Stimulated activated CD4-positive, alpha-beta T cell treated with anti-CD3 and anti-CD28 coated beads, TNF-alpha, amount 100 ng/mL, for 48 hours (primary cell): Measurements from ENCODE around the gene ATRNL1.
"Not testable (repeated sequence)": the region's sequence is repeated elsewhere in the genome, so short reads cannot be mapped to it uniquely, and the experiment has no call there.

Experiments
- DNase-seq, 3 donors: peaks; one replicate each; pipeline ENCODE4 v3.0.0-alpha.2; 2020; ENCODE audit warnings: low read depth in 3 of 3

The ATRNL1 gene

GRCh38 chr10:115207276-115207675 lies 114.1 kb downstream of the ATRNL1 start:
- not testable (repeated sequence) for DNase-seq

DNA sequence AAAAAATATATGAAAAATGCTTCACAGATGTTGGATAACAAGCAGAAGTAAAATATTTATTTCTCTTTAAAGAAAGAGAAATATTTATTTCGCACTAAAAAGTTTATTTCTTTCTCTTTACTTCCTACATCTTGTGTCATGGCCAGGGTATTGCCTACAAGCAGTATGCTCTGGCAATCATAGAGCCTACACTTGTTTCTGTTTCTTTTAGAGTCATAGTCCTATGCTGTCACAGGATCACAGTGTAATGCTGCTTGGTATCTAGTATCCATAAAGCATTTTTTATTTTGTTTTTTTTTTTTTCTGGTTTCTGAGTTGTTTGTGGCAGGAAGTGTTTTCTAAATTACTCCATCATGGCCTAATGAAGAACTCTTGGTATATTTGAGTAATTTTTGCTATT lies 116.0 kb downstream of the ATRNL1 start:
- DNase-seq, result no peak

- no peak for DNase-seq
Observed at GRCh38 chr10:115214829-115215228, 121.7 kb downstream of the ATRNL1 start.

DNA sequence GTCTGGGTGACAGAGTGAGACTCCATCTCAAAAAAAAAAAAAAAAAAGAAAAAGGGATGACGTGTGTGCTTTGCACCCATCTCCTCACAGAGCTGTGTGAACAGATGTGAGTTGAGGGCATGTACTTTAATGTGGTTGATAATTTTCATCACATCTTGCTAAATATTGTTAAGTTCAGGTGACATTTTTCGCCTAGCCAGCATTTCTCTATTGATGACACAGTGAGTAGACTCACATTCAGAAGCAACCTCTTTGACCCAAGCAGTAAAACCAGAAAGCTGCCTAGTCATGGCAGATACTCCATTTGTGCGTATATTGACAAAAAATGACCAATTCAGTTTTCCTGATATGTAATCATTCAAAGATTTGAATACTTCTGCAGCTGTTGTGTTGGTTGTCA lies 126.0 kb downstream of the ATRNL1 start:
- DNase-seq, result no peak

DNA sequence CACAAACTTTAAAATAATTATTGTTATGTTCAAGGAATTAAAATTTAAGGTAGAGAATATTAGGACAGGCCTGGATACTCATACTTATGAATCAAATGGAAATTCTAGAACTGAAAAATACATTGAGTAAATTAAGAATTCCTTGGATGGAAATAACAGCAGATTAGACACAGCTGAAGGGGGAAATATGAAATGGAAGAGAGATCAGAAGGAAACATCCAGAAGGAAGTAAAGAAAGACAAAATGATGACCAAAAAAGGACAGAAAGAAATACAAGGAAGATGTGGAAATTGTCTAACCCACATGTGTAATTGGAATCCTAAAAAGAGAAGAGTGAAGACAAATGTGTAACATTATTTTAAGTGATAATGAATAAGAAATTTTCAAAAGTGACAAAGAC lies 128.9 kb downstream of the ATRNL1 start:
- no peak for DNase-seq

GRCh38 chr10:115239761-115240160 lies 146.6 kb downstream of the ATRNL1 start:
- no peak for DNase-seq

DNA sequence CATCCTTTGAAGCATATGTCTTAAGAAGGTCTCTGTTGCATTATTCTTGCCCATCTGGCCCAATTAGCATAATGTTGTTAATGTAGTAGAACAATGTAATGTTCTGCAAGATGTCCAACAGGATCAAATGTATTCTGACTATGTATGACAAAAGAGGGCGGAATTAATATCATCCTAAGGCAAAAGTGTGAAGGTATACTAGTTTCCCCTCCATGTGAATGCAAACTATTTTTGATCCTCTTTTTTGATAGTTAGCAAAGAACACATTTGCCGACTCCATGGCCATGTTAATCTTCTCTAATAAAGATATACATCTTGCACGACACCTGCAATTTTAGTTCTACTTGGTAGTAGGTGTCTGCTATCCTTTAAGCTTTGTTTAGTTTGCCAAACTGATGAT lies 157.6 kb downstream of the ATRNL1 start:
- DNase-seq, result no peak

DNA sequence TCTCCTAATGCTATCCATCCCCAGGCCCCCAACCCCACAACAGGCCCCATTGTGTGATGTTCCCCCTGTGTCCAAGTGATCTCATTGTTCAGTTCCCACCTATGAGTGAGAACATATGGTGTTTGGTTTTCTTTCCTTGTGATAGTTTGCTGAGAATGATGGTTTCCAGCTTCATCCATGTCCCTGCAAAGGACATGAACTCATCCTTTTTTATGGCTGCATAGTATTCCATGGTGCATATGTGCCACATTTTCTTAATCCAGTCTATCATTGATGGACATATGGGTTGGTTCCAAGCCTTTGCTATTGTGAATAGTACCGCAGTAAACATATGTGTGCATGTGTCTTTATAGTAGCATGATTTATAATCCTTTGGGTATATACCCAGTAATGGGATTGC lies 160.6 kb downstream of the ATRNL1 start:
- DNase-seq, result not testable (repeated sequence)

- DNase-seq, result no peak
Observed at GRCh38 chr10:115272482-115272881, 179.3 kb downstream of the ATRNL1 start.

DNA sequence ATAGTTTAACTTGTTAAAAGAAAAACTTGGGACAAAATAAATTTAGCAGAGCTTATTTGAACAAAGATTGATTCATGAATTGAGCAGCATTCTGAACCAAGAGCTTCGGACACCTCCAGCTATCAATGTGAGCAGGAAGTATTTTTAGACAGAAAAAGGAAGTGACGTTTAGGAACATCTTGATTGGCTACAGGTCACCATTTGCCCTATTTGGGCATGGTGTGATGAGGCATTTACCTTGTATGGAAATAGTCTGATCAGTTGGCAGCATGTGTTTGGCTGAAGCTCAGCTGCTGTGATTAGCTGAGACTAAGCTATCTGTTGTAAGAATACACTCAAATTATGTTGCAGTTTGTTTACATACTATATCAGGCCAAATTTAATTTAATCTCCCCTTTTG lies 185.1 kb downstream of the ATRNL1 start:
- DNase-seq, result no peak

GRCh38 chr10:115295213-115295805 lies 202.1 kb downstream of the ATRNL1 start:
- DNase-seq, result no peak

DNA sequence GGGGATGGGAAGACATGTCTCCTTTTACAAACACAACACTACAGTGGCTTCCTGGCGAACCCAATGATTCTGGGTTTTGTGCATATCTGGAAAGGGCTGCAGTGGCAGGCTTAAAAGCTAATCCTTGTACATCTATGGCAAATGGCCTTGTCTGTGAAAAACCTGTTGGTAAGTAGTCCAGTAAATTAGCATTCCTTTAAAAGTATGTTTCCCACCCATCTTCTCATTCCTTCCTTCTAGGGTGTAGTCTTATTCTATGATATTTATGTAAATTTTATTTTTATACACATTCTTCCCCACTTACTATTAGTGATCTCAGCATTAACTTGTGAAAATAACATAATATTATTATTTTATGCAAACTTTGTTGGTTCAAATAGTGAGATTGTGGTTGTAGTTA lies 206.9 kb downstream of the ATRNL1 start:
- no peak for DNase-seq

GRCh38 chr10:115319669-115320068 lies 226.5 kb downstream of the ATRNL1 start:
- DNase-seq, result not testable (repeated sequence)

- DNase-seq, result no peak
Observed at GRCh38 chr10:115321360-115321759, 228.2 kb downstream of the ATRNL1 start.

DNA sequence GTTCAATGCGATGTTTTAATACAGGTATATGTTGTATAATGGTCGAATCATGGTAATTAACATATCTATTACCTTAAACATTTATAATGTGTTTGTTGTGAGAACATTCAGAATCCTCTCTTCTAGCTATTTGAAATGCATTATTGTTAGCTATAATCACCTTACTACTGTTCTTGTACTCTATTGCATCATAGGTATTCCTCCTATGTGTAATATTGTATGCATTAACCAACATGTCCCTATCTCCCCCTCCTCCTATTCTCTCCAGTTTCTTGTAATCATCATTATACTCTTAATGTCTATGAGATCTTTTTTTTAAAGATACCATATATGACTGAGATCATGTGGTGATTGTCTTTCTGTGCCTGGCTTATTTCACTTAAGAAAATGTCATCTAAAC lies 235.2 kb downstream of the ATRNL1 start:
- no peak for DNase-seq

DNA sequence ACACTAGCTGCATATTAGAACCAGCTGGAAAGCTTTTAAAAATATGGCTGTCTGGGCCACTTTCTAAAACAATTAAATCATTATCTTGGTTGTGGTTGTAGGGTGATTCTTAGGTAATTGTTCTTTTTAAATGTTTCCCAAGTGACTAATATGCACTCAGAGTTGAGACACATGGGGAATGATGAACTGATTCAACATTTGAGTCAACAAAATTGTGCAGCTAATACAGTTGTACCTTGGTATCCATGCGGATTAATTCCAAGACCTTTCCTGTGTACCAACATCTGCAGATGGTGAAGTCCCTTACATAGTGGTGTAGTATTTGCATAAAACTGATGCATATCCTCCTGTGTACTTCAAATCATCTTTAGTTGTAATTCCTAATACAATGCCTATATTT lies 242.2 kb downstream of the ATRNL1 start:
- DNase-seq, result no peak

DNA sequence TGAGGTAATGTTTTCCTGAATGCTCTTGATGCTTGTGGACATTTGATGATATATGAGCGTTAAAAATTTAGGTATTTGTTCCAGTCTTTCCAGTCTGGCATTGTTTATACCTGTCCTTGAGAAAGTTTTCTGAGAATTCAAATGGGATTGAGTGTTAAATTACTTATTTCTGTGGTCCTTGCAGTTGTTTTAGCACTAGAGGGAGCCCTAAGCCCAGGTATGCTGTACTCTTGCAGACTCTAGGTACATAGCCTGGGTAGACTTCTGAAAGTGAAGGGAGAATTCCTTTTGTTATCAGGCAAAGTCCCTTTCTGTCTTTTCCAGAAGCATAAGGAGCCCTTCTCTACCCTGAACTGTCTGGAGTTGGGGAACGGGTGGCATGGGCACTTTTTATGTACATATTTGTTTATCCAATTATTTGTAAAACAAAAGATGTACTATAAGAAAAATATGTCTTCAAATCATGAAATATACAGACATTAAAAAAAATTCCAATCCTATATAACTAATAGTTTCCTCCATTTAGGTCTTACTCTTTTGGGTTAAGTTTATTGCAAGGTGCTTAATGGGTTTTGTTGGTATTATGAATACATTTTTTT lies 262.1 kb downstream of the ATRNL1 start:
- peak in 1 of 3 donors; percentile 7 for DNase-seq

DNA sequence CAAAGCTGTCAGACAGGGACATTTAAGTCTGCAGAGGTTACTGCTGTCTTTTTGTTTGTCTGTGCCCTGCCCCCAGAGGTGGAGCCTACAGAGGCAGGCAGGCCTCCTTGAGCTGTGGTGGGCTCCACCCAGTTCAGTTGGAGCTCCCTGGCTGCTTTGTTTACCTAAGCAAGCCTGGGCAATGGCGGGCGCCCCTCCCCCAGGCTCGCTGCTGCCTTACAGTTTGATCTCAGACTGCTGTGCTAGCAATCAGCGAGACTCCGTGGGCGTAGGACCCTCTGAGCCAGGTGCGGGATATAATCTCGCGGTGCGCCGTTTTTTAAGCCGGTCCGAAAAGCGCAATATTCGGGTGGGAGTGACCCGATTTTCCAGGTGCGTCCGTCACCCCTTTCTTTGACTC lies 274.8 kb downstream of the ATRNL1 start:
- DNase-seq, result not testable (repeated sequence)

DNA sequence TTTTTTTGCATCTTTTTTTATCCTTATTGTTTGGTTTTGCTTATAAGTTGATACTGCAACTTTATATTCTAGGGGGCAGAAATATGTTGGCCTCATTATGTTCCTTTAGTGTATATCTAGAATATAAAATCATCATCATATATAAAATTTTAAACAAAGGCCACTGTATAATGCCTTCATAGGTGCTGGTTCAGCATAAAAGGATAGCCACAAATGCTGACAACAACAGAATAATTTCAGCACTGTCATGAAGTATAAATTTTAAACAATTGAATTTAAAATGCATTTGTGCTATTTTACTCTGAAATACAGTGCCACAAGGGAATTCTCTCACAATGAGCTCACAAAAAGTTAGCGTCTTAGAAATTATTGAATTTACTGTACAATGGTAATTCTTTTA lies 285.9 kb downstream of the ATRNL1 start:
- no peak for DNase-seq

DNA sequence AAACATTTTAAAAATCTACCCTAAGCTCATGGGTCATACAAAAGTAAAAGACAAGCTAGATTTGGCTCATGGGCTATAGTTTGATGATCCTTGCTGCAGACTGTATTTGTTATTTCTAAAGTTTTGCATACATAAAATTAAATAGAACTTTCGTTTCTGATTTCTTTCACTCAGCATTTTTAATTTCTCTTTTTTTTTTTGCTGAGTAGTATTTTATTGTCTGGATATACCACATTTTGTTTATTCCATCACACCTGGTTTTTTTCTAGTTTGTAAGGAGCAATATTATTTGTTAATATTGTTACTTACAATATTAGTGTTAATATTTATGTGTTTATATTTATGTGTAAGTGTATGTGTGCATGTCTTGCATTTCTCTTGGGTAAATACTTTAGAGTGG lies 291.5 kb downstream of the ATRNL1 start:
- DNase-seq, result no peak

GRCh38 chr10:115390607-115391006 lies 297.4 kb downstream of the ATRNL1 start:
- DNase-seq, result no peak

GRCh38 chr10:115398026-115398425 lies 304.9 kb downstream of the ATRNL1 start:
- no peak for DNase-seq

DNA sequence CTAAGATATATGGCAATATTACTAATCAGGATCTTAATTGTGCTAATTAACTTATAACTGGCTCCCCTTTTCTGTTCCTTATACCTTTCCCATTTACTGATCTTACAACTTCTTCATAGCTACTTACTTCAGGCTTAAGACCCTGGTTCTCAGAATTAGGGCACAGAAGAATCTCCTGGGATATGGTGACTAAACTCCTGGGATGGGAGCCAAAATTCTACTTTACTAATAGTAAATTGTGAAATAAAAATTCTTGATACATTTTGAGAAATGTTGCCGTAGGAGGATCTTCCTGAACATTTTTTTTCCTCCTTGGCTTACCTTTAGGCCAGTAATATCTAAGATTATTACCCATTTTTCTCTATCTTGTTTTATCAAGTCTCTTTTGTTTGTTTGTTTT lies 309.5 kb downstream of the ATRNL1 start:
- DNase-seq, result no peak

- not testable (repeated sequence) for DNase-seq
Observed at GRCh38 chr10:115405838-115406237, 312.7 kb downstream of the ATRNL1 start.
